CD4-positive, CD25-positive, alpha-beta regulatory T cell (primary cell): Measurements from ENCODE around the gene ULK4. TPM values are rescaled to one million over a fixed set of nuclear protein-coding genes. Genes with fewer than 3 reads are reported as not detected.

Source experiments
- ATAC-seq, 2 donors: fragments of 150-1000 bp; cut with Tn5 transposase; one replicate each; pipeline ENCODE4 v1.10.0; 2021; ENCODE audit warnings: low read depth in 2 of 2, moderate number of reproducible peaks in 2 of 2, moderate library complexity in 1 of 2
- DNase-seq, 3 donors: peaks; one replicate each; pipeline versions ENCODE4 v3.0.0 to v3.0.0-alpha.2; 2012 to 2022; ENCODE audit warnings: mixed read lengths in 1 of 3
- H3K27ac ChIP-seq: one replicate; pipeline ENCODE4 v1.7.0; 2013; ENCODE audit warnings: mild to moderate bottlenecking, low read length; ENCODE audit not compliant: insufficient read depth, poor library complexity, severe bottlenecking
- H3K27me3 ChIP-seq: one replicate; pipeline ENCODE4 v1.7.0; 2013; ENCODE audit warnings: low read length; ENCODE audit not compliant: control insufficient read depth, insufficient read depth
- H3K36me3 ChIP-seq: one replicate; pipeline ENCODE4 v1.7.0; 2013; ENCODE audit warnings: mild to moderate bottlenecking, low read length, moderate library complexity; ENCODE audit not compliant: control insufficient read depth, insufficient read depth
- H3K4me1 ChIP-seq: 2 replicates; pipeline ENCODE4 v1.7.0; 2013; ENCODE audit warnings: mild to moderate bottlenecking, low read length; ENCODE audit not compliant: insufficient read depth, control insufficient read depth, poor library complexity, severe bottlenecking
- H3K4me3 ChIP-seq: one replicate; pipeline ENCODE4 v1.7.0; 2013; ENCODE audit warnings: low read depth, mild to moderate bottlenecking, low read length, moderate library complexity
- H3K9me3 ChIP-seq, 2 experiments: 1 replicate in 1 of 2; 2 replicates in 1 of 2; pipeline ENCODE4 v1.7.0; 2013; ENCODE audit warnings: low read length in 2 of 2, mild to moderate bottlenecking in 1 of 2, moderate library complexity in 1 of 2; ENCODE audit not compliant: control insufficient read depth in 2 of 2
- H3K27ac Mint-ChIP-seq, 3 donors: one replicate each; pipeline ENCODE4 v1.8.0; 2020 to 2022; ENCODE audit warnings: mild to moderate bottlenecking in 3 of 3, mixed read lengths in 3 of 3, moderate library complexity in 2 of 3
- H3K27me3 Mint-ChIP-seq: one replicate; pipeline ENCODE4 v1.8.0; 2022; ENCODE audit warnings: mild to moderate bottlenecking, mixed read lengths
- H3K36me3 Mint-ChIP-seq: one replicate; pipeline ENCODE4 v1.8.0; 2020; ENCODE audit warnings: mixed read lengths
- H3K4me1 Mint-ChIP-seq, 4 donors: one replicate each; pipeline ENCODE4 v1.8.0; 2020 to 2022; ENCODE audit warnings: mixed read lengths in 4 of 4, mild to moderate bottlenecking in 1 of 4
- H3K4me3 Mint-ChIP-seq, 4 donors: one replicate each; pipeline ENCODE4 v1.8.0; 2020 to 2022; ENCODE audit warnings: mild to moderate bottlenecking in 4 of 4, mixed read lengths in 4 of 4, moderate library complexity in 3 of 4
- H3K9me3 Mint-ChIP-seq, 7 donors: one replicate each; pipeline ENCODE4 v1.8.0; 2020 to 2022; ENCODE audit warnings: mixed read lengths in 7 of 7, mild to moderate bottlenecking in 3 of 7, moderate library complexity in 2 of 7
- polyA plus RNA-seq, 4 donors: library from polyadenylated mRNA; unstranded; fragments of 300-500 nt; fragmentation: Illumina TruSeq; gene quantifications; one replicate each; pipeline ENCODE4 v1.2.3, GENCODE V29; 2021
- total RNA-seq: library from RNA; stranded (reverse); gene quantifications from one replicate; pipeline ENCODE4 v1.2.3, GENCODE V29; 2022

ULK4 gene
- total and polyA plus RNA-seq, 5 donors from 2014 or later = 9.3 to 27.2 (median 11.1) TPM

- Mint-ChIP-seq H3K27me3 (no peaks in the 10 kb centered on the region), H3K4me3 (no peak overlapping the region), H3K9me3 (no peaks in the 10 kb centered on the region), H3K4me1 (peaks cover 0 to 4% (median 0%) of the 10 kb centered on the region in 4 donors), H3K27ac (peak overlapping the region in 1 of 3 donors; percentile 74), H3K36me3 (peaks cover 18% of the 10 kb centered on the region)
- H3K27me3 ChIP-seq = no peaks in the 10 kb centered on the region
- no peaks in the 10 kb centered on the region for H3K9me3 ChIP-seq
- H3K4me3 ChIP-seq = no peak overlapping the region
- no peak overlapping the region for H3K27ac ChIP-seq
- peaks cover 5% of the 10 kb centered on the region for H3K36me3 ChIP-seq
- DNase-seq (no peak), ATAC-seq (no peak)
- H3K4me1 ChIP-seq = no peaks in the 10 kb centered on the region
Measured at GRCh38 chr3:41915353-41915752, 46.5 kb downstream of the ULK4 start.

- DNase-seq = no peak
- Mint-ChIP-seq H3K36me3 (peaks cover 22% of the 10 kb centered on the region), H3K4me3 (no peak overlapping the region), H3K27ac (peak overlapping the region in 1 of 3 donors; percentile 26), H3K9me3 (no peaks in the 10 kb centered on the region), H3K27me3 (no peaks in the 10 kb centered on the region), H3K4me1 (peaks cover 0 to 2% (median 0%) of the 10 kb centered on the region in 4 donors)
- no peak for ATAC-seq
- Histone ChIP-seq H3K36me3 (peaks cover 15% of the 10 kb centered on the region), H3K27ac (no peak overlapping the region), H3K4me3 (no peak overlapping the region), H3K9me3 (no peaks in the 10 kb centered on the region), H3K4me1 (no peaks in the 10 kb centered on the region), H3K27me3 (no peaks in the 10 kb centered on the region)
Measured at GRCh38 chr3:41912280-41912679, 49.6 kb downstream of the ULK4 start.

DNA sequence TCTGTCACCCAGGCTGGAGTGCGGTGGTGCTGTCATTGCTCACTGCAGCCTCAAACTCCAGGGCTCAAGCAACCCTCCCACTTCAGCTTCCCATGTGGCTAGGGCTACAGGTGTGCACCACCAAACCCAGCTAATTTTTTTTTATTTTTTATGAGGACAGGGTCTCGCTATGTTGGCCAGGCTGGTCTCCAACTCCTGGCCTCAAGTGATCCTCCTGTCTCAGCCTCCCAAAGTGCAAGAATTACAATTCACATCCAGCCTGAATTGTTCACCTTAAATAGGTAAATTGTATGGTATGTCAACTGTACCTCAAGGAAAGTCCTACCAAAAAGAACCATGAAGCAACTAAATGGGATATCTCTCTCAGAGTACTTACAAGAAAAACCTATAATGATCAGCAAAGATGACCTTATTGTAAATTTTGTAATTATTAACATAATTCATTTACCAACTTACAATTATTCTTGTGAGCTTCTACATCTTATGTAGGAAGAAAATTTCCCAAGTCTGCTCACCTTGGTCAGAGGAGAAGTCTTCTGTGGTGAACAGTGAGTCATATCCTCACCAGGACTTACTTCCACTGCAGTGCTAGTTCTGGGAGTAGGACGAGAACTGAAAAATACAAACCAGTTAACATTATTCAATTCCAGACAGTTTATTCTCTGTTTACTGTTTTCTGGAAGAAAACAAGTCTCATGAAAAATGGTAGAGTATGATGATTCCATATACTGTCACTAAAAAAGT, 54.4 kb downstream of the ULK4 start:
- no peak for ATAC-seq
- no peak overlapping the region for H3K27ac ChIP-seq
- H3K9me3 ChIP-seq = no peaks in the 10 kb centered on the region
- H3K27me3 Mint-ChIP-seq = no peaks in the 10 kb centered on the region
- H3K4me3 ChIP-seq = no peak overlapping the region
- H3K9me3 Mint-ChIP-seq = no peaks in the 10 kb centered on the region
- no peak for DNase-seq
- no peak overlapping the region for H3K4me3 Mint-ChIP-seq
- H3K36me3 Mint-ChIP-seq = peaks cover 37% of the 10 kb centered on the region
- peaks cover 24% of the 10 kb centered on the region for H3K36me3 ChIP-seq
- H3K4me1 ChIP-seq = no peaks in the 10 kb centered on the region
- no peaks in the 10 kb centered on the region for H3K27me3 ChIP-seq
- H3K27ac Mint-ChIP-seq = no peak overlapping the region
- H3K4me1 Mint-ChIP-seq = peaks cover 0 to 2% (median 0%) of the 10 kb centered on the region in 4 donors

GRCh38 chr3:41900265-41900664, 61.6 kb downstream of the ULK4 start:
- ATAC-seq = no peak
- Mint-ChIP-seq H3K27ac (peak overlapping the region in 1 of 3 donors; percentile 9), H3K36me3 (peaks cover 47% of the 10 kb centered on the region)

DNA sequence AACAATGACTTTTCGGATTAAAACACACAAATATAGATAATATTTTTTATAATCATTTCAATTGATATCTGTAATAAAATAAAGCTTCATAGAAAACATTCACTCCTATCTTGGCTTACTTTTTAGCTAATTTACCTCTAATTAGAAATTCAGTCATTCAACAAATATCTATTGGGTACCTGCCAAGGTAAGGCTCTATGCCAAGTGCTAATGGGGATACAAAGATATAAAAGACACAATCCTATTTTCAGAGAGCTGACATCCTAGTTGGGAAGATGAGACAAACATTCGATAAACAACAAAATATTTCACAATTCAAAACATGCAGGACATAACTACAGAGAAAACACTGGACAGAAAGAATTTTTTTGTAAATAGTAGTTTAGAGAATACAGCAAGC, 63.3 kb downstream of the ULK4 start:
- Mint-ChIP-seq H3K4me1 (peaks cover 0 to 6% (median 0%) of the 10 kb centered on the region in 4 donors), H3K36me3 (peaks cover 46% of the 10 kb centered on the region)

More at GRCh38 chr3:41900265-41900664, 61.6 kb downstream of the ULK4 start:
- Histone ChIP-seq H3K9me3 (no peaks in the 10 kb centered on the region), H3K27ac (no peak overlapping the region), H3K4me1 (no peaks in the 10 kb centered on the region), H3K27me3 (no peaks in the 10 kb centered on the region), H3K4me3 (no peak overlapping the region), H3K36me3 (peaks cover 19% of the 10 kb centered on the region)
- Mint-ChIP-seq H3K4me3 (no peak overlapping the region), H3K4me1 (no peaks in the 10 kb centered on the region), H3K9me3 (no peaks in the 10 kb centered on the region), H3K27me3 (no peaks in the 10 kb centered on the region)
- DNase-seq = no peak

DNA sequence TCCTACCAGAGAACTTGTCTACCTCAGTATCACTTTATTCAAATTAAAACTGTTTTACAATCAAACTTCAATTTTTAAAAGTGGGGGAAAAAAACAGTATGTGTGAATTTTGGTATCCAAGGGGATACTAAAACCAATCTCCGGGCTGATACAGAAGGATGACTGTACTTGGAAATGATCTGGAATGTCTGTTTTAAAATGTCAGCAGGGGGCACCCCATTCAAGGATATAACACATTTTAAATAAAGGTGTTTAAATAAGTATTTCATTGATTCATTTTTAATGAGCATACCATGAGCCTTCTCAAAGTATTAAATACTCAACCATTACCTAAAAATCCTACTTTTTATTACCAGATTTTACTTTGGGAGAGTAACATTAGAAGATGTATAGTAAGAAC, 67.9 kb downstream of the ULK4 start:
- DNase-seq = peak in 2 of 3 donors; percentile 24 to 47
- Histone ChIP-seq H3K27ac (no peak overlapping the region), H3K27me3 (no peaks in the 10 kb centered on the region), H3K4me3 (no peak overlapping the region), H3K9me3 (peaks cover 0 to 2% of the 10 kb centered on the region in 2 experiments), H3K4me1 (no peaks in the 10 kb centered on the region), H3K36me3 (peaks cover 12% of the 10 kb centered on the region)
- Mint-ChIP-seq H3K36me3 (peaks cover 36% of the 10 kb centered on the region), H3K27me3 (no peaks in the 10 kb centered on the region), H3K9me3 (peaks cover 0 to 10% (median 6%) of the 10 kb centered on the region in 7 donors), H3K27ac (no peak overlapping the region), H3K4me3 (no peak overlapping the region), H3K4me1 (peaks cover 0 to 10% (median 2%) of the 10 kb centered on the region in 4 donors)
- no peak for ATAC-seq

More for the DNA sequence above, 63.3 kb downstream of the ULK4 start:
- Mint-ChIP-seq H3K4me3 (no peak overlapping the region), H3K27ac (peak overlapping the region in 1 of 3 donors; percentile 64), H3K9me3 (no peaks in the 10 kb centered on the region), H3K27me3 (no peaks in the 10 kb centered on the region)
- DNase-seq (no peak), ATAC-seq (no peak)
- no peaks in the 10 kb centered on the region for H3K9me3 ChIP-seq
- no peak overlapping the region for H3K4me3 ChIP-seq
- peaks cover 20% of the 10 kb centered on the region for H3K36me3 ChIP-seq
- H3K27me3 ChIP-seq = no peaks in the 10 kb centered on the region
- H3K27ac ChIP-seq = no peak overlapping the region
- H3K4me1 ChIP-seq = no peaks in the 10 kb centered on the region

GRCh38 chr3:41888368-41889076, 73.4 kb downstream of the ULK4 start:
- no peaks in the 10 kb centered on the region for H3K27me3 Mint-ChIP-seq
- H3K4me1 ChIP-seq = no peaks in the 10 kb centered on the region
- H3K27me3 ChIP-seq = no peaks in the 10 kb centered on the region
- no peak overlapping the region for H3K27ac ChIP-seq
- no peak for ATAC-seq
- H3K9me3 Mint-ChIP-seq = peaks cover 0 to 10% (median 6%) of the 10 kb centered on the region in 7 donors
- H3K36me3 Mint-ChIP-seq = peaks cover 15% of the 10 kb centered on the region
- no peak overlapping the region for H3K4me3 ChIP-seq
- peaks cover 12% of the 10 kb centered on the region for H3K36me3 ChIP-seq
- no peak overlapping the region for H3K4me3 Mint-ChIP-seq
- H3K27ac Mint-ChIP-seq = no peak overlapping the region
- no peak for DNase-seq
- H3K9me3 ChIP-seq = peaks cover 0 to 2% of the 10 kb centered on the region in 2 experiments
- peaks cover 0 to 4% (median 2%) of the 10 kb centered on the region in 4 donors for H3K4me1 Mint-ChIP-seq
